ENCODE measurements around the gene ORC2. TPM values are rescaled to one million over a fixed set of nuclear protein-coding genes. Genes with fewer than 3 reads are reported as not detected.

ORC2 gene
- total RNA-seq, 4 donors from 2014 or later = 16.6 to 19.7 (median 18.7) TPM

DNA sequence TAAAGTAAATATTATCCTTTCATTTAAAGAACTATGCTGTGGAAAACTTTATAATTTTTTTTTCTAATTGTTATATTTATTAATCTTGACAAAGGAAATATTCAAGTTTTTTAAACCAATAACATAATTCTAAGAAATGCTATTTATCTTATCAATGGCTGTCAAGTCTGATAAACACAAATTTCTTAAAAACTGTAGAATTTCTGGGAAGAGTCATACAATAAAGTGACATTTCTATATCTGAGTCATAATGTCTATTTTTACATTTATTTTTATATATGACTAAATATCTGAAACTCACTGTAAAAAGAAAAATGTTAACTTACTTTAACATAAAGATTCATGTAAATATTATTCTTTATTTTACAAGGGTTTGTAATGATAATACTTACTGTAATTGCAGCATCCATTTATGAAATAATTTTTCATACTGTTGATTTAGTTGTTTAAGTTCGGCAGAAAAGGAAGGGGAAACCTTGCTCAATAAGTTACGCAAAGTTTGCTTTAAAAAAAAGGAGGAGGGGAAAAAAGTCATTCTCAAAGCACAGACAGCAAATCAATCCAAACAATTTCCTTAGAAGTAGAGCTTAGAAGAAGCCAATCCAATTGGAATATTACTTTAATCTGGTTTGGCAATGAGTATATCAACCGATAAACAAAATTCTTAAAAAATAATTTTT, 32.4 kb downstream of the ORC2 start:
- ATAC-seq (ENCODE audit: low FRiP score) (no peak), DNase-seq (ENCODE audit: low spot score) (no peak)
- TF ChIP-seq, protein P1, sequence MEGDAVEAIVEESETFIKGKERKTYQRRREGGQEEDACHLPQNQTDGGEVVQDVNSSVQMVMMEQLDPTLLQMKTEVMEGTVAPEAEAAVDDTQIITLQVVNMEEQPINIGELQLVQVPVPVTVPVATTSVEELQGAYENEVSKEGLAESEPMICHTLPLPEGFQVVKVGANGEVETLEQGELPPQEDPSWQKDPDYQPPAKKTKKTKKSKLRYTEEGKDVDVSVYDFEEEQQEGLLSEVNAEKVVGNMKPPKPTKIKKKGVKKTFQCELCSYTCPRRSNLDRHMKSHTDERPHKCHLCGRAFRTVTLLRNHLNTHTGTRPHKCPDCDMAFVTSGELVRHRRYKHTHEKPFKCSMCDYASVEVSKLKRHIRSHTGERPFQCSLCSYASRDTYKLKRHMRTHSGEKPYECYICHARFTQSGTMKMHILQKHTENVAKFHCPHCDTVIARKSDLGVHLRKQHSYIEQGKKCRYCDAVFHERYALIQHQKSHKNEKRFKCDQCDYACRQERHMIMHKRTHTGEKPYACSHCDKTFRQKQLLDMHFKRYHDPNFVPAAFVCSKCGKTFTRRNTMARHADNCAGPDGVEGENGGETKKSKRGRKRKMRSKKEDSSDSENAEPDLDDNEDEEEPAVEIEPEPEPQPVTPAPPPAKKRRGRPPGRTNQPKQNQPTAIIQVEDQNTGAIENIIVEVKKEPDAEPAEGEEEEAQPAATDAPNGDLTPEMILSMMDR (IDR thresholded peaks at IDR 0.05) = no peak

DNA sequence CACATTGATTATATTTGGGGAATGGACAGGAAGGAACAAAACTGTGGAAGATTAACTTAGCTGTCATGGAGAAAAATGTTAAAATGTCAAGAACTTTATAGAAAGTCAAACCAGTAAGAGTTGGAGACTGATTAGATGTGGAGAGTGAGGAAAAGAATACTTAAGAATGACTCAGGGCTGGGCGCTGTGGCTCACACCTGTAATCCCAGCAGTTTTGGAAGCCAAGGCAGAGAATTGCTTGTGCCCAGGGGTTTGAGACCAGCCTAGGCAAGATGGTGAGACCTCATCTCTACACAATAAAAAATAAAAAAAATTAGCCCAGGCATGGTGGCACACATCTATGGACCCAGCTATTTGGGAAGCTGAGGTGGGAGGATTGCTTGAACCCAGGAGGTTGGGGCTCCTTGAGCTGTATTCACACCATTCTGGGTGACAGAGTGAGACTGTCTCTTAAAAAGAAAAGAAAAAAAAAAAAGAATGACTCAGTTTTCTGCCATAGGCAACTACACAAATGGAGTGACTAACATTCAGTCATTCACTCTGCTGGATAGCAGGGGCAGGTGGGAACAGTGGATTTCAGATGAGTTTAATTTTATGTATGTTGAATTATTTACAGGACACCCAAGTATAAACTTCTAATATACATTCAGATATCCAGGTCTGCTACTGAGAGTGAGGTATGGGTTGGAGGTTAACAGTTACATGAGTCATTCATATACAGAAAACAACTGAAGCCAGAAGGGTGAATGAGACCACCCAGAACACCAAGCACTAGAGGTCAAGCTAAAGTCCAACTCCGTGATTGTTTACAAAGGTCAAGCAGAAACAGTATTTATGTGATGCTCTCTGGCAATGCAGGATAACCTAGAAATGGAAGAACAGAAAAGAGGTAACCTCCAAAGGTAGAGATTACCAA, 33.9 kb downstream of the ORC2 start:
- ATAC-seq (ENCODE audit: low FRiP score) (no peak), DNase-seq (ENCODE audit: low spot score) (no peak)
- TF ChIP-seq, protein P1 (IDR thresholded peaks at IDR 0.05) = no peak

GRCh38 chr2:200922439-200922838, 41.0 kb downstream of the ORC2 start:
- TF ChIP-seq, protein P1 (IDR thresholded peaks at IDR 0.05) = no peak
- ATAC-seq (ENCODE audit: low FRiP score) (no peak), DNase-seq (ENCODE audit: low spot score) (no peak)

DNA sequence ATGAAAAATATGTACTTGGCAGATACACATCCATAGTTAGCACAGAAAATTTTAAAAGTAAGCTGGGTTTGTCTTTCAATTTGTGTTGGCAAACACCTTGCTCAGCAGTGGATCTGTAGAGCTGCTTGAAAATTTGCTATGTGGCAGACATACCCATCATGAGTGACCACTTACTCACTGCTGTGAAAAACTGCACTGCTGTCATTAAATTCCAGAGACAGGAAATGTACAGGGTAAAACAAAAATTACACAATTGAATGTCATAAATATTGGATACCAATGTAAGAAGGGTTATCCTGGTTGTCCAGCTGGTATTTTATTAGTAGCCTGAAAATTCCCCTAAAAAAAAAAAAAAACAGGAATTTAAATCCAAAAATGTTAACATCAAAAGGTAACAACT, 49.8 kb downstream of the ORC2 start:
- TF ChIP-seq, protein P1 (IDR thresholded peaks at IDR 0.05) = no peak
- DNase-seq (ENCODE audit: low spot score) (no peak), ATAC-seq (ENCODE audit: low FRiP score) (no peak)

GRCh38 chr2:200909958-200910357, 53.5 kb downstream of the ORC2 start:
- no peak for ATAC-seq (ENCODE audit: low FRiP score)
- no peak for DNase-seq (ENCODE audit: low spot score)
- TF ChIP-seq, protein P1 (IDR thresholded peaks at IDR 0.05) = no peak

- DNase-seq (ENCODE audit: low spot score) (no peak), ATAC-seq (ENCODE audit: low FRiP score) (peak; percentile 58)
Measured at GRCh38 chr2:200905618-200906296, 57.7 kb downstream of the ORC2 start.

More at GRCh38 chr2:200905618-200906296, 57.7 kb downstream of the ORC2 start:
- TF ChIP-seq, protein P1 (IDR thresholded peaks at IDR 0.05) = no peak

All from omental fat pad (tissue), 4 donors.